GM06990 (cell line): ENCODE data around the gene SYNE1.

Experiments
- DNase-seq: peaks from one replicate; pipeline ENCODE4 v3.0.0-alpha.2; 2011; ENCODE audit not compliant: insufficient read length; ENCODE audit errors: extremely low read depth
- H3K27me3 ChIP-seq: replicated peaks from 2 replicates; pipeline ENCODE4 v1.6.0; 2011; ENCODE audit warnings: low read length; ENCODE audit not compliant: control insufficient read depth, insufficient read depth
- H3K36me3 ChIP-seq: 2 replicates; pipeline ENCODE4 v1.5.1; 2011; ENCODE audit warnings: low read length; ENCODE audit not compliant: control insufficient read depth, insufficient read depth
- H3K4me3 ChIP-seq: replicated peaks from 2 replicates; pipeline ENCODE4 v1.5.1; 2011; ENCODE audit warnings: low read depth, mild to moderate bottlenecking, control low read depth, low read length
- CTCF ChIP-seq: IDR thresholded peaks from 2 replicates; pipeline ENCODE4 v1.5.1; 2011; ENCODE audit warnings: low read length, control low read depth, mild to moderate bottlenecking, inconsistent platforms; ENCODE audit not compliant: insufficient read depth, poor library complexity, severe bottlenecking

Gene SYNE1

GRCh38 chr6:152391179-152391880, 245.8 kb downstream of the SYNE1 start:
- DNase-seq, result no peak
- no peak for TF ChIP-seq CTCF
- Histone ChIP-seq H3K27me3 (no peaks in the 10 kb centered on the region; the same call in 1 of the 2 replicates), H3K36me3 (no peaks in the 10 kb centered on the region), H3K4me3 (no peak overlapping the region)

- TF ChIP-seq CTCF, result no peak
- Histone ChIP-seq H3K36me3 (no peaks in the 10 kb centered on the region), H3K27me3 (no peaks in the 10 kb centered on the region; the same call in 1 of the 2 replicates), H3K4me3 (no peak overlapping the region)
- no peak for DNase-seq
Observed at GRCh38 chr6:152387091-152387490, 250.1 kb downstream of the SYNE1 start.

GRCh38 chr6:152386131-152386530, 251.0 kb downstream of the SYNE1 start:
- no peaks in the 10 kb centered on the region for H3K36me3 ChIP-seq
- H3K27me3 ChIP-seq, result no peaks in the 10 kb centered on the region; the same call in 1 of the 2 replicates
- no peak for DNase-seq
- TF ChIP-seq CTCF, result no peak
- no peak overlapping the region for H3K4me3 ChIP-seq

GRCh38 chr6:152380993-152381898, 255.9 kb downstream of the SYNE1 start:
- no peak overlapping the region for H3K4me3 ChIP-seq
- no peaks in the 10 kb centered on the region for H3K36me3 ChIP-seq
- TF ChIP-seq CTCF, result no peak
- no peaks in the 10 kb centered on the region for H3K27me3 ChIP-seq
- no peak for DNase-seq

GRCh38 chr6:152380351-152380767, 256.8 kb downstream of the SYNE1 start:
- Histone ChIP-seq H3K4me3 (no peak overlapping the region), H3K27me3 (no peaks in the 10 kb centered on the region), H3K36me3 (no peaks in the 10 kb centered on the region)
- DNase-seq, result no peak
- no peak for TF ChIP-seq CTCF
